Activated naive CD4-positive, alpha-beta T cell treated with anti-CD3 and anti-CD28 coated beads, Interleukin-2, amount 50 U/mL, for 24 hours (primary cell): ENCODE results near the gene ATP13A1.
"Not testable (repeated sequence)": the region's sequence is repeated elsewhere in the genome, so short reads cannot be mapped to it uniquely, and the experiment has no call there.

ENCODE experiments used
- H3K27ac Mint-ChIP-seq: one replicate; pipeline ENCODE4 v1.8.0; 2021; ENCODE audit warnings: mild to moderate bottlenecking, mixed read lengths
- H3K27me3 Mint-ChIP-seq: one replicate; pipeline ENCODE4 v1.8.0; 2021; ENCODE audit warnings: mixed read lengths
- H3K36me3 Mint-ChIP-seq: one replicate; pipeline ENCODE4 v1.8.0; 2021; ENCODE audit warnings: mixed read lengths
- H3K4me1 Mint-ChIP-seq: one replicate; pipeline ENCODE4 v1.8.0; 2021; ENCODE audit warnings: mixed read lengths
- H3K4me3 Mint-ChIP-seq: one replicate; pipeline ENCODE4 v1.8.0; 2021; ENCODE audit warnings: mild to moderate bottlenecking, mixed read lengths
- H3K9me3 Mint-ChIP-seq: one replicate; pipeline ENCODE4 v1.8.0; 2021; ENCODE audit warnings: mixed read lengths

ATP13A1 gene

DNA sequence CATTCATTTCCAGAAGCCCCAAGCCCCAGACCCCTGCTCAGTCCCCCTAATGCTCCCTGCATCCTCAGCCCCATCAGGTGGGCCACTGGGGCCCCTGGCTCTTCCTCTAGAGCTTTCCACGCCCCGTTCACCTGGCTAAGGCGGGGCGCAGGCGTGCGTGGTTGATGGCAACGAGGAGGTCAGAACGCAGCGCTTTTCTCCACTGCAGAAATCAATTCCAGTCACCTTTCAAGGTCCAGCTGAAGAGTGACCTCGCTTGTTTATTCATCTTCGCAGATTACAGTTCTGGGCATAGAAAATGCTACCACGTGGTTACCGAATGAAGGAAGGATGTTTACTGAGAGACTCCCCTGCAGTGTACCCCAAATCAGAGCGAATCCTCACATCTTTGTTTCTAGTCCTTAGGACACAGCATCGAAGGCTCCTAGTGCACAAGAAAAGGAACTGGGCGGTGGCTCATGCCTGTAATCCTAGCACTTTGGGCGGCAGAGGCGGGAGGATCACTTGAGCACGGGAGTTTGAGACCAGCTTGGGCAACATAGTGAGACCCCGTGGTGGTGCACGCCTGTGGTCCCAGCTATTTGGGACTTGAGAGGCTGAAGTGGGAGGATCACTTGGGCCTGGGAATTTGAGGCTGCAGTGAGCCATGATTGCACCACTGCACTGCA is 44.2 kb downstream of the ATP13A1 start:
- no peaks in the 10 kb centered on the region for H3K36me3 Mint-ChIP-seq
- no peaks in the 10 kb centered on the region for H3K9me3 Mint-ChIP-seq
- no peaks in the 10 kb centered on the region for H3K27me3 Mint-ChIP-seq
- peaks cover 44% of the 10 kb centered on the region for H3K4me1 Mint-ChIP-seq
- peak overlapping the region; percentile 46 for H3K27ac Mint-ChIP-seq
- H3K4me3 Mint-ChIP-seq, result peak overlapping the region; percentile 88

DNA sequence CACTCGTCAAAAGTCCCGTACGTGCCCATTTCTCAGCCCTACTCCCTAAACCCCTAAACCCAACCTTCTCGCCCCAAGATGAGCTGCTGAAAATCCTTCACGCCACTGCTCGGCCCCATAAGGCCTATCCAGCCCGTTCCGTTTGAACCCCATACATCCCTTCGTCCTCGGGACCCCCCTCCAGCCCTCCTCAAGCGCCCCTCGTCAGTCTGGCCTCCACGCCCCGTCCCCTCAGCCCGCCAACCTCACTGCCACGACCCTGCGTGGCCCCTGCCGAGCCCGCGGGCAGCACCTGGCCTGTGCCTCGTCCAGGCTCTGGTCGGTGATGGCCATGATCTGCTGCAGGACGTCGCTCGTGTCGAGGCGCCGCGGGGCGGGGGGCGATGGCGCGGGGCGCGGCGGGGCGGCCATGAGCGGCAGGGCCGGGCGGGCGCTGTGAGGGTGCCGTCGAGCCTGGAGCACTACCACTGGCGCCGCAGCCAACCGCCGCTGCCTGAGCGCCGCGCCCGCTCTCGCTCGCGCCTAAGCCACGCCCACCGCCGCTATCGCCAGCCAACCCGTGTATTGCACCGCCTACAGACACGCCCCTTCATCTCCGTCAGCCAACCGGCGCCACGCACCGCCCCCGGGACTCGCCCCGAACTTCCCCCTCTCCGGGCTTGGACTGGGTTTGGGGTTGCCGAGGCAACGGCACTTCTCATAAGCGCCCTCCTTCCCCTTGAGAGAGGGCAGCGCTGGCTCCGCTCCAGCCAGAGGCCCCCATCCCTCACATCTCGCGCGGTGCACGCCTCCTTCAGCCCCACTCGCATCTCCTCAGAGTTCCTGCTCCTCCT is 45.0 kb downstream of the ATP13A1 start, which contains the start of gene PBX4:
Gene PBX4, minus strand, starts transcription at position 469 of the 833 bp plus-strand sequence. Its CDS starts 58 bp downstream, at position 411.
- H3K4me1 Mint-ChIP-seq, result peaks cover 52% of the 10 kb centered on the region
- H3K9me3 Mint-ChIP-seq, result no peaks in the 10 kb centered on the region
- H3K4me3 Mint-ChIP-seq, result peak within 1 kb of the TSS; percentile 88
- H3K27me3 Mint-ChIP-seq, result no peaks in the 10 kb centered on the region
- peak within 1 kb of the TSS; percentile 85 for H3K27ac Mint-ChIP-seq
- no peaks in the 10 kb centered on the region for H3K36me3 Mint-ChIP-seq

DNA sequence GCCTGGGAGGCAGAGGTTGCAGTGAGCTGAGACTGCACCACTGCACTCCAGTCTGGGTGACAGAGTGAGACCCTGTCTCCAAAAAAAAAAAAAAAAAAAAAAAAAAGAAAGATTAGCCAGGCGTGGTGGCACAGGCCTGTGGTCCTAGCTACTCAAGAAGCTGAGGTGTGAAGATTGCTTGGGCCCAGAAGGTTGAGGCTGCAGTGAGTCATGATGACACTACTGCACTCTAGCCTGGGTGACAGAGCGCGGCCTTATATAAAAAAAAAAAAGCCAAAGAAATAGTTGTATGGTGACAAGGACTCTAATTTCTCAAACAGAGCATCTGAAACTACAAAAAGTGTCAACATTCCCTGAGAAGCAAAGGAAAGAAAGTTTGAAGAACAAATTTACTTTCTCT is 48.4 kb downstream of the ATP13A1 start:
- Mint-ChIP-seq H3K4me3 (peak overlapping the region; percentile 69), H3K4me1 (peaks cover 69% of the 10 kb centered on the region), H3K27ac (peak overlapping the region; percentile 79), H3K27me3 (no peaks in the 10 kb centered on the region), H3K9me3 (no peaks in the 10 kb centered on the region), H3K36me3 (no peaks in the 10 kb centered on the region)

DNA sequence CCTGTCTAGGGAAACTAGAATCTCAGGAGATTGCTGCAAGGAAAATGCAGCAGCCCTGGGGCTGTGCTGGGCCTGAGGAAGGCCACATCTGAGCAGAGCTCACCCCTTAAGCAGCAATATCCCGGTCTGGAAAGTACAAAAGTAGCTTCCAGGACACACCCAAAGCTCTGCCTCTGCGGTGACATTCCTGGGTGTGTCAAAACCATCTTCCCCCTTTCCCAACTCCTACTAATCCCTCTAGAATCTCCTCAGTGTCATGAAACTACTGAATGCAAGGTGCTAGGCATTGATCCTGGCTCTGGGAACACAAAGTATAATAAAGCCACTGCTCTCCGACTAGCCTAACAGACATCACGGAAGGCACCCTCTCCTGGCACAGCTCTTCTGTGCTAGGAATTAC is 50.0 kb downstream of the ATP13A1 start:
- Mint-ChIP-seq H3K9me3 (no peaks in the 10 kb centered on the region), H3K27ac (no peak overlapping the region), H3K4me1 (peaks cover 65% of the 10 kb centered on the region), H3K27me3 (no peaks in the 10 kb centered on the region), H3K4me3 (no peak overlapping the region), H3K36me3 (peaks cover 7% of the 10 kb centered on the region)

DNA sequence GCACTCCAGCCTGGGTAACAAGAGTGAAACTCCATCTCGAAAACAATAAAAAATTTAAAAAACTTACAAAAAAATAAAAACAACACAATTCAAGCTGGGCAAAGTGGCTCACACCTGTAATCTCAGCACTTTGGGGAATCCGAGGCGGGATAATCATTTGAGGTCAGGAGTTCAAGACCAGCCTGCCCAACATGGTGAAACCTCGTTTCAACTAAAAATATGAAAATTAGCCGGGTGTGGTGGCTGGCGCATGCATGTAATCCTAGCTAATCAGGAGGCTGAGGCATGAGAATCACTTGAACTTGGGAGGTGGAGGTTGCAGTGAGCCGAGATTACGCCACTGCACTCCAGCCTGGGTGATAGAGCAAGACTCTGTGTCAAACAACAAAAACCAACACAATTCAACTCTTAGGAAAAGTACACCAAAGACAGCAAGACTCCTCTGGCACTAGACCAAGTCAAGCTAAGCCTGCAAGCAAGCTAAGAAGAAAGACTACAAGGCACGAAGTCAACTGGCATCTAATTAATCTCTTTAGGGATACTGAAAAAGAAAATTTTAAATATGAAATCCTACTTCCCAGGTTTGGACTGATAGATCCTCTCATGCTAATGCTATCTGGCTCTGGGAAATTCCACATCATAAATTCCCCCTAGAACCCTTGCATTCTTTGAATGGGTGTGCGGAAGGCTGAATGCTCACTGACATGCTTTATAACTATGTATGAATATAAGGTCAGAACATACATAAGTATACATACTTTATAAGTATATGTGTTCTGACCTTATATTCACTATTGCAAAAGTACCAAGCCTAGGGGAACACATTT is 52.9 kb downstream of the ATP13A1 start:
- H3K36me3 Mint-ChIP-seq, result peaks cover 8% of the 10 kb centered on the region
- H3K9me3 Mint-ChIP-seq, result no peaks in the 10 kb centered on the region
- H3K4me3 Mint-ChIP-seq, result no peak overlapping the region
- H3K27ac Mint-ChIP-seq, result no peak overlapping the region
- H3K4me1 Mint-ChIP-seq, result peaks cover 59% of the 10 kb centered on the region
- no peaks in the 10 kb centered on the region for H3K27me3 Mint-ChIP-seq

DNA sequence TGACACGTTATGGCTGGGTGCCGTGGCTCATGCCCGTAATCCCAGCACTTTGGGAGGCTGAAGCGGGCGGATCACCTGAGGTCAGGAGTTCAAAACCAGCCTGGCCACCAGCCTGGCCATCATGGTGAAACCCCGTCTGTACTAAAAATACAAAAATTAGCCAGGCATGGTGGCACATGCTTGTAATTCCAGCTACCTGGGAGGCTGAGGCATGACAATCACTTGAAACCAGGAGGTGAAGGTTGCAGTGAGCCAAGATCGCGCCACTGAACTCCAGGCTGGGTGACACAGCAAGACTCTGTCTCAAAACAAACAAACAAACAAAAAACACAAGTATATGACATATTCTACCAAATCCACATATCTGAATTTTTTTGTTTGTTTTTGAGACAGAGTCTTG is 56.8 kb downstream of the ATP13A1 start:
- H3K36me3 Mint-ChIP-seq, result not testable (repeated sequence)

DNA sequence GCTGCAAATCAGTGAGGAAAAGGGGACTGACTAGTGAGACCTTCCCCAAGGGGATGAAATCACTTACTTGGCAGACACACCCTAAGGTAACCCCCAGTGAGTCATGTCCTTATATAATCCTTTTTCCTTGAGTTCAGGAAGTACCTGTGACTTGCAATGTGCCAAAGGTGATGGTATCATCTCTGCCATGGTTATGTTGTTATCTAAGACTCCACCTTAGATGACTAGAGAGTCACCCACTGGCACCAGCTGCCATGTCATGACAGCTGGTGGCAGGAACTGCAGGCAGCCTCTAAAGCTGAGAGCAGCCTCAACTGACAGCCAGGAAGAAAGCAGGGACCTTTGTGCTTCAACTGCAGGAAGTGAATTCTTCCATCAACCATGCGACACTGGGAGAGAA is 57.5 kb downstream of the ATP13A1 start:
- H3K4me1 Mint-ChIP-seq, result peaks cover 57% of the 10 kb centered on the region
- peaks cover 11% of the 10 kb centered on the region for H3K36me3 Mint-ChIP-seq
- H3K4me3 Mint-ChIP-seq, result peak overlapping the region; percentile 27
- peak overlapping the region; percentile 53 for H3K27ac Mint-ChIP-seq
- H3K9me3 Mint-ChIP-seq, result peaks cover 4% of the 10 kb centered on the region
- H3K27me3 Mint-ChIP-seq, result no peaks in the 10 kb centered on the region

More for the DNA sequence above, 56.8 kb downstream of the ATP13A1 start:
- peak overlapping the region; percentile 53 for H3K27ac Mint-ChIP-seq
- not testable (repeated sequence) for H3K27me3 Mint-ChIP-seq, H3K9me3 Mint-ChIP-seq, H3K4me3 Mint-ChIP-seq
- peaks cover 53% of the 10 kb centered on the region for H3K4me1 Mint-ChIP-seq

DNA sequence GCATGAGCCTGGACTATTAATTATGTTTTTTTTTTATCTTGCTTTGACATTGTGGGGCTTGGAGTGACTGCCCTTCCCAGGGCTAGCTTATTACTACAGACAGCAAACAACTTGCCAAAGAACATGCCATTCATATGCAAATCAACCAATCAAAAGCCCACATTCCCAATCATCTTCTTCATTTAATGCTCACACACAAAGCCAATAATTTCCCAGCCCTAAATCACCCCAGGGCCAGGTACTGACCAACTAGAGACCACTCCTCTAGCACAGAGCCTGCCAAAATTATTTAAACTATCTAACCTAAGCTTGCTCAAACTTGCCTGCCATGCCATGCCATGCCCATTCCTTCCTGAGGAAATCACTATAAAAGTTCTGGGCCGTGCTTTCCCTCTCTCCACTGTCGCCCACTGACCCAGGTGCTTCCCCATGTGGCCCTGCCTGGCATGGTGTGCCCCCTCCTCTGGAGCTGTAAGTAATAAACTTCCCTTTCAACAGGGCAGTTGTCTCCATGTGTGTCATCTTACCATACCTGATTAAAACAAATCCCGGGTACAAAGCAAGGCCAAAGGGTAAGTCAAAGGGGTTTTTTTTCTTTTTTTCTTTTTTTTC is 60.7 kb downstream of the ATP13A1 start:
- H3K4me1 Mint-ChIP-seq, result peaks cover 53% of the 10 kb centered on the region
- H3K4me3 Mint-ChIP-seq, result peak overlapping the region; percentile 71

DNA sequence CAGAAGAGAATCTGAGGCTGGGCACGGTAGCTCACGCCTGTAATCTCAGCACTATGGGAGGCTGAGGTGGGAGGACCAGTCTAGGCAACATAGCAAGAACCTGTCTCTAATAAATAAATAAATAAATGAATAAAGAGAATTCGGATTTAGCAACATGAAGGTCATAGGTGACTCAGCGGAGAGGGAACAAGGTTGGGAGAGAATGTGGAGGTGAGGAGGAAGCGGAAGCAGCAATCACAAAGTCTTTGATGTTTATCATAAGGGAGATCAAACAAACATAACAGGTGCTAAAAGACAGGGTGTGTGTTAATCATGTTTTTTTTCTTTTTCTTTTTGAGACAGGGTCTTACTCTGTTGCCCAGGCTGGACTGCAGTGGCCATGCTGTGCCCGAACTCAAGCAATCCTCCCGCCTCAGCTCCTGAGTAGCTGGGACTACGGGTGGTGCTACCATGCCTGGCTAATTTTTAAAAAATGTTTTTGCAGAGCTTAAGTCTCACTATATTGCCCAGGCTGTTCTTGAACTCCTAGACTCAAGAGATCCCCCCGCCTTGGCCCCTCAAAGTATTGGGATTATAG is 61.3 kb downstream of the ATP13A1 start:
- H3K4me1 Mint-ChIP-seq, result peaks cover 59% of the 10 kb centered on the region
- H3K27me3 Mint-ChIP-seq, result no peaks in the 10 kb centered on the region
- H3K4me3 Mint-ChIP-seq, result peak overlapping the region; percentile 23
- H3K9me3 Mint-ChIP-seq, result peaks cover 7% of the 10 kb centered on the region
- H3K36me3 Mint-ChIP-seq, result peaks cover 5% of the 10 kb centered on the region
- peak overlapping the region; percentile 64 for H3K27ac Mint-ChIP-seq

More for the DNA sequence above, 60.7 kb downstream of the ATP13A1 start:
- H3K36me3 Mint-ChIP-seq, result peaks cover 5% of the 10 kb centered on the region
- peak overlapping the region; percentile 88 for H3K27ac Mint-ChIP-seq
- H3K27me3 Mint-ChIP-seq, result no peaks in the 10 kb centered on the region
- H3K9me3 Mint-ChIP-seq, result peaks cover 7% of the 10 kb centered on the region

DNA sequence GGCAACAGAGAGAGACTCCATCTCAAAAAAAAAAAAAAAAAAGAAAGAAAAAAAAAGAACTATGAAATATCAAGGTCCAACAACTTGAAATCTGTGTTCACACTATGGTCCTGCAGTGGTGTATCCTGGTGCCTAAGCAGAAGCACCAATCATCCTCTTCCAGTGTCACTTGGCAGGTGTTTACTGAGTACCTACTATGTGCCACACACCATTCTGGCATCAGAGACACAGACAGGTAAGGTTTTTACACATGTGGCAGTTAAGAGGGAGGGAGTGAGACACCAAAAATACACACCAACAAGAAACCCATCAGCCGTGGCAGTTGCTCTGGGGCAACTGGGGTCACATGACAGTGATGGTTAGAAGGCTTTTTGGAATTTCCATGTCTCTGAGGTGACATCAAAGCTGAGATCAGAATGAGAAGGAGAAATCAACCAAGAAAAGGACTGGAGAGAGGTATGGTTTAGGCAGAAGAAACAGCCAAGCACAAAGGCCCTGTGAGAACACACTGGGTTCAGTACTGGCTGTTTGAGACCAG is 62.6 kb downstream of the ATP13A1 start:
- H3K4me3 Mint-ChIP-seq, result peak overlapping the region; percentile 59
- peaks cover 7% of the 10 kb centered on the region for H3K9me3 Mint-ChIP-seq
- no peaks in the 10 kb centered on the region for H3K27me3 Mint-ChIP-seq
- peaks cover 60% of the 10 kb centered on the region for H3K4me1 Mint-ChIP-seq
- H3K36me3 Mint-ChIP-seq, result peaks cover 5% of the 10 kb centered on the region
- peak overlapping the region; percentile 97 for H3K27ac Mint-ChIP-seq

DNA sequence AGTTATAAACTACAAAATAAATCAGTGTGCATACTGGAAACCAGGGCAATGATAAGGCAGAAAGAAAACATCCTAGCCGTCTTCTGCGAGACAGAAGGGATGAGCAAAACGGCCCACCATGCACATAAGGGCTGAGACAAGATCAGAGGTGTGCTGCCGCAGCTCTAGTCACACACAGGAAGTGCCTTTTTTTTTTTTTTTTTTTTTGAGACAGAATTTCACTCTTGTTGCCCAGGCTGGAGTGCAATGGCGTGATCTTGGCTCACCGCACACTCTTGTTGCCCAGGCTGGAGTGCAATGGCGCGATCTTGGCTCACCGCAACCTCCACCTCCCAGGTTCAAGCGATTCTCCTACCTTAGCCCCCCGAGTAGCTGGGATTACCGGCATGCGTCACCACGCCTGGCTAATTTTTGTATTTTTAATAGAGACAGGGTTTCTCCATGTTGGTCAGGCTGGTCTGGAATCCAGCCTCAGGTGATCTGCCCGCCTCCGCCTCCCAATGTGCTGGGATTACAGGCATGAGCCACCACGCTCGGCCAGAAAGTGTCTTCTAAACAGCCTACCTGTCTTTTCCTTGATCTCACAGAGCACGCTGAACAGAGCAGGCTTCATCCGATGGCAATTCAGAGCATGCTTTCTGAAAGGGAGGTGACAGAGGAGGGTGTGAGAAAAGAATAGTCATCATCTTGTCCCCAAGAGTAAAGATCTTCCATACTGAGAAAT is 64.6 kb downstream of the ATP13A1 start:
- H3K4me1 Mint-ChIP-seq, result peaks cover 72% of the 10 kb centered on the region
- not testable (repeated sequence) for H3K27me3 Mint-ChIP-seq, H3K36me3 Mint-ChIP-seq, H3K9me3 Mint-ChIP-seq
- H3K27ac Mint-ChIP-seq, result peak overlapping the region; percentile 99
- H3K4me3 Mint-ChIP-seq, result peak overlapping the region; percentile 85

DNA sequence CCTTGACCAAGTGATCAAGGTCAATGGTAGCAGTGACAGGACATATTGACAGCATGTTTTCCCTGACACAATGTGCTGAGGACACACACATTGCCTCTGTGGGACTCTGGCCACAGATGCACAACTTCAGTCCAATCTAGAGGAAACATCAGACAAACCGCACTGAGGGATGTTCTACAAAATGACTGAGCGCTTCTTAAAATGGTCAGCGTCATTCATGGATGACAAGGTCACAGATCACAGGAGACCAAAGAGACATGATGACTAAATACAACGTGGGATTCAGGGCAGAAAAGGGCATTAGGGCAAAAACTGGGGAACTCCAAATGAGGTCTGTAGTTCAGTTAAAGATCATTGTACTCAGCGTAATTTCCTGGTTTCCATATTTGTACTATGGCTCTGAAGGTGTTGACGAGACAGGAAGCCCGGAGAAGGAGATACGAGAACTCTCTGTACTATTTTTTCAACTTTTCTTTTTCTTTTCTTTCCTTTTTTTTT is 65.6 kb downstream of the ATP13A1 start:
- H3K27ac Mint-ChIP-seq, result peak overlapping the region; percentile 99
- peak overlapping the region; percentile 85 for H3K4me3 Mint-ChIP-seq
- H3K36me3 Mint-ChIP-seq, result peaks cover 7% of the 10 kb centered on the region
- no peaks in the 10 kb centered on the region for H3K27me3 Mint-ChIP-seq
- peaks cover 7% of the 10 kb centered on the region for H3K9me3 Mint-ChIP-seq
- H3K4me1 Mint-ChIP-seq, result peaks cover 64% of the 10 kb centered on the region
